ENCODE results near the gene CAPN5. TPM values are rescaled to one million over a fixed set of nuclear protein-coding genes. Genes with fewer than 3 reads are reported as not detected.

CAPN5 gene
- total and polyA plus RNA-seq, 10 of the 15 experiments (the other 5 are each of a cell fraction or from before 2014, with no cell fraction given): 0.02 to 0.33 (median 0.07) TPM; not detected in 3

GRCh38 chr11:77092382-77092781 lies 25.6 kb downstream of the CAPN5 start:
- no peaks in the 10 kb centered on the region for H3K79me2 ChIP-seq (ENCODE audit: control insufficient read depth, insufficient read depth, low read length)
- 26% methylated on average over 7 of the region's 7 CpGs for WGBS (ENCODE audit: insufficient coverage, insufficient replicate concordance, low lambda C conversion rate, missing lambda C conversion rate)
- ChIA-PET RAD21 (ENCODE audit: unreplicated experiment) (interaction anchor here (1.2 to 5.9 kb wide), 4 partner anchors 25 to 171 kb away, joined by 3 to 84 read pairs (median 28); no protein-coding TSS in a partner anchor), SMC1A (ENCODE audit: uncharacterized antibody, unreplicated experiment) (interaction anchor here (1.0 to 3.6 kb wide), 7 partner anchors 11 to 174 kb away, joined by 3 to 41 read pairs (median 8); no protein-coding TSS in a partner anchor), CTCF (interaction anchor here (0.6 to 5.4 kb wide), 17 partner anchors 10 to 526 kb away, joined by 3 to 146 read pairs (median 12); partner anchors contain the start of genes CAPN5 and OMP), POLR2A (interaction anchor here (0.6 kb wide), 1 partner anchor 453 kb away, joined by 3 read pairs; no protein-coding TSS in a partner anchor)
- no peaks in the 10 kb centered on the region for H3K4me1 ChIP-seq (ENCODE audit: control insufficient read depth, insufficient read depth, low read length)
- no peaks in the 10 kb centered on the region for H3K36me3 ChIP-seq (ENCODE audit: control insufficient read depth in 2 of 2, insufficient read depth in 2 of 2, low read length in 1 of 2)
- no peaks in the 10 kb centered on the region for H4K20me1 ChIP-seq (ENCODE audit: control insufficient read depth, insufficient read depth)
- no peaks in the 10 kb centered on the region for H3K9me3 ChIP-seq (replicated peaks; ENCODE audit: control insufficient read depth, insufficient read depth, low read length)
- intact Hi-C loops (cut with micrococcal nuclease; ENCODE audit: unreplicated experiment): no loop called here
- H2AFZ ChIP-seq (ENCODE audit: control insufficient read depth, low read depth, low read length): no peak overlapping the region
- DNase-seq (ENCODE audit: low read depth, low spot score) (no peak), ATAC-seq (no peak), FAIRE-seq (no peak)
- H3K4me2 ChIP-seq (ENCODE audit: control insufficient read depth, insufficient read depth): no peak overlapping the region
- H3K9ac ChIP-seq (ENCODE audit: control insufficient read depth, insufficient read depth, low read length): no peak overlapping the region
- H3K4me3 ChIP-seq: no peak overlapping the region
- no peaks in the 10 kb centered on the region for H3K27me3 ChIP-seq (replicated peaks in 1 of 2; ENCODE audit: control insufficient read depth in 2 of 2, insufficient read depth in 2 of 2, low read length in 1 of 2)
- TF ChIP-seq MEF2B (IDR thresholded peaks at IDR 0.05; ENCODE audit: partially characterized antibody, poor library complexity, severe bottlenecking): no peak
- no peak for TF ChIP-seq STAT3 (IDR thresholded peaks at IDR 0.05; ENCODE audit: low read depth, low read length)
- TF ChIP-seq MTA3 (IDR thresholded peaks at IDR 0.05; ENCODE audit: borderline replicate concordance, low read length): no peak
- no peak for TF ChIP-seq ZBTB4 (CRISPR knock-in tag; IDR thresholded peaks at IDR 0.05)
- TF ChIP-seq REST (IDR thresholded peaks at IDR 0.05; ENCODE audit: low read depth, low read length): no peak
- TF ChIP-seq SPI1 (IDR thresholded peaks at IDR 0.05; ENCODE audit: borderline replicate concordance, insufficient read depth, low read depth, low read length): no peak
- TF ChIP-seq DPF2 (IDR thresholded peaks at IDR 0.05): no peak
- no peak for TF ChIP-seq SUPT20H (IDR thresholded peaks at IDR 0.05; ENCODE audit: borderline replicate concordance, control insufficient read depth, low read depth, low read length)
- TF ChIP-seq IKZF1 (conservative IDR thresholded peaks at IDR 0.05): no peak
- no peak for TF ChIP-seq WRNIP1 (IDR thresholded peaks at IDR 0.05; ENCODE audit: borderline replicate concordance, low read depth, low read length)
- TF ChIP-seq ZNF217 (IDR thresholded peaks at IDR 0.05): no peak
- no peak for TF ChIP-seq ZBTB33 (IDR thresholded peaks at IDR 0.05)
- TF ChIP-seq ETV6 (conservative IDR thresholded peaks at IDR 0.05 in 1 of 2, IDR thresholded peaks at IDR 0.05 in 1 of 2; ENCODE audit: borderline replicate concordance in 1 of 2, low read depth in 1 of 2): no peak
- TF ChIP-seq, protein P1, sequence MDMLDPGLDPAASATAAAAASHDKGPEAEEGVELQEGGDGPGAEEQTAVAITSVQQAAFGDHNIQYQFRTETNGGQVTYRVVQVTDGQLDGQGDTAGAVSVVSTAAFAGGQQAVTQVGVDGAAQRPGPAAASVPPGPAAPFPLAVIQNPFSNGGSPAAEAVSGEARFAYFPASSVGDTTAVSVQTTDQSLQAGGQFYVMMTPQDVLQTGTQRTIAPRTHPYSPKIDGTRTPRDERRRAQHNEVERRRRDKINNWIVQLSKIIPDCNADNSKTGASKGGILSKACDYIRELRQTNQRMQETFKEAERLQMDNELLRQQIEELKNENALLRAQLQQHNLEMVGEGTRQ (IDR thresholded peaks at IDR 0.05; ENCODE audit: borderline replicate concordance, low read depth, low read length): no peak
- BruUV-seq (replicated peaks): no TSS peak
- in situ Hi-C loops (cut with MboI): loop anchor here (5.0 kb wide), 1 partner anchor 45 kb away; no protein-coding TSS in a partner anchor
- H3K27ac ChIP-seq (ENCODE audit: control insufficient read depth, insufficient read depth): no peak overlapping the region
